Activated B cell treated with CpG ODN at 0.5 μM for 24 hours (primary cell): Measurements from ENCODE around the gene DISC1. TPM values are rescaled to one million over a fixed set of nuclear protein-coding genes. Genes with fewer than 3 reads are reported as not detected.

Experiments used
- ATAC-seq: fragments of 200-7000 bp; cut with Tn5 transposase; one replicate; pipeline ENCODE4 v1.10.0; 2021; ENCODE audit warnings: low read depth, mild to moderate bottlenecking, moderate library complexity
- CTCF ChIA-PET: fragments of 350-600 bp; sonication (Branson Sonifier 250); formaldehyde crosslinking; loops from one replicate; lab custom pipeline; 2021; ENCODE audit warnings: antibody characterized with exemption; lab: Charles Lee
- POLR2A ChIA-PET: fragments of 350-600 bp; sonication (Branson Sonifier 250); formaldehyde crosslinking; loops from one replicate; lab custom pipeline; 2021; ENCODE audit warnings: antibody characterized with exemption; lab: Charles Lee
- DNase-seq: peaks from one replicate; pipeline ENCODE4 v3.0.0; 2022
- H3K27ac Mint-ChIP-seq: one replicate; pipeline ENCODE4 v1.8.0; 2020; ENCODE audit warnings: mixed read lengths
- H3K27me3 Mint-ChIP-seq: one replicate; pipeline ENCODE4 v1.8.0; 2021; ENCODE audit warnings: mixed read lengths
- H3K36me3 Mint-ChIP-seq: one replicate; pipeline ENCODE4 v1.8.0; 2021; ENCODE audit warnings: low read depth, mixed read lengths
- H3K4me1 Mint-ChIP-seq: one replicate; pipeline ENCODE4 v1.8.0; 2021; ENCODE audit warnings: mixed read lengths
- H3K4me3 Mint-ChIP-seq: one replicate; pipeline ENCODE4 v1.8.0; 2020; ENCODE audit warnings: mild to moderate bottlenecking, mixed read lengths
- H3K9me3 Mint-ChIP-seq: one replicate; pipeline ENCODE4 v1.8.0; 2020; ENCODE audit warnings: mixed read lengths
- CTCF ChIP-seq: fragments of 200-600 bp; IDR thresholded peaks from one replicate; pipeline ENCODE4 v1.8.0; 2022; ENCODE audit warnings: antibody characterized with exemption, mild to moderate bottlenecking
- intact Hi-C: fragments of 100-400 bp; cut with micrococcal nuclease; formaldehyde crosslinking; loops from one replicate; pipeline ENCODE4 v1.15.1; 2024
- total RNA-seq: library from RNA; stranded (reverse); gene quantifications from 2 replicates; pipeline ENCODE4 v1.2.3, GENCODE V29; 2022

The DISC1 gene
- total RNA-seq, 1 donor from 2014 or later: 2.4 TPM

- H3K4me1 Mint-ChIP-seq: peaks cover 23% of the 10 kb centered on the region
- no peaks in the 10 kb centered on the region for H3K27me3 Mint-ChIP-seq
- CTCF ChIA-PET: no interaction called here
- no peak for ATAC-seq
- no peak overlapping the region for H3K4me3 Mint-ChIP-seq
- H3K27ac Mint-ChIP-seq: no peak overlapping the region
- H3K36me3 Mint-ChIP-seq: no peaks in the 10 kb centered on the region
- POLR2A ChIA-PET: no interaction called here
- TF ChIP-seq CTCF: no peak
- no peaks in the 10 kb centered on the region for H3K9me3 Mint-ChIP-seq
- intact Hi-C loops: loop anchor here (5.0 kb wide), 2 partner anchors 207 to 387 kb away; partner anchors contain the start of genes EGLN1 and GNPAT
- DNase-seq: no peak
Measured at GRCh38 chr1:231629132-231629531, 2.5 kb downstream of the DISC1 start.

- intact Hi-C loops: no loop called here
- Mint-ChIP-seq H3K9me3 (no peaks in the 10 kb centered on the region), H3K36me3 (no peaks in the 10 kb centered on the region), H3K4me1 (peaks cover 23% of the 10 kb centered on the region), H3K4me3 (no peak overlapping the region), H3K27me3 (no peaks in the 10 kb centered on the region), H3K27ac (no peak overlapping the region)
- ChIA-PET CTCF (no interaction called here), POLR2A (no interaction called here)
- DNase-seq (no peak), ATAC-seq (no peak)
- no peak for TF ChIP-seq CTCF
Measured at GRCh38 chr1:231630558-231631205, 4.1 kb downstream of the DISC1 start.

- CTCF ChIA-PET: no interaction called here
- POLR2A ChIA-PET: no interaction called here
- TF ChIP-seq CTCF: no peak
- no peak for ATAC-seq
- Mint-ChIP-seq H3K27ac (no peak overlapping the region), H3K27me3 (no peaks in the 10 kb centered on the region), H3K4me1 (peaks cover 15% of the 10 kb centered on the region), H3K9me3 (no peaks in the 10 kb centered on the region), H3K4me3 (no peak overlapping the region), H3K36me3 (no peaks in the 10 kb centered on the region)
- DNase-seq: no peak
- intact Hi-C loops: no loop called here
Measured at GRCh38 chr1:231631717-231632116, 5.1 kb downstream of the DISC1 start.

- H3K9me3 Mint-ChIP-seq: no peaks in the 10 kb centered on the region
- peaks cover 15% of the 10 kb centered on the region for H3K4me1 Mint-ChIP-seq
- H3K27me3 Mint-ChIP-seq: no peaks in the 10 kb centered on the region
- intact Hi-C loops: no loop called here
- ATAC-seq (no peak), DNase-seq (no peak)
- no peak overlapping the region for H3K4me3 Mint-ChIP-seq
- H3K27ac Mint-ChIP-seq: no peak overlapping the region
- ChIA-PET CTCF (no interaction called here), POLR2A (no interaction called here)
- no peaks in the 10 kb centered on the region for H3K36me3 Mint-ChIP-seq
- TF ChIP-seq CTCF: no peak
Measured at GRCh38 chr1:231632119-231632518, 5.5 kb downstream of the DISC1 start.

GRCh38 chr1:231634323-231635013 is 7.9 kb downstream of the DISC1 start:
- no peak overlapping the region for H3K4me3 Mint-ChIP-seq
- no peaks in the 10 kb centered on the region for H3K36me3 Mint-ChIP-seq
- H3K27ac Mint-ChIP-seq: no peak overlapping the region
- DNase-seq: no peak
- POLR2A ChIA-PET: no interaction called here
- no peak for TF ChIP-seq CTCF
- CTCF ChIA-PET: no interaction called here
- no peaks in the 10 kb centered on the region for H3K4me1 Mint-ChIP-seq
- ATAC-seq: no peak
- H3K9me3 Mint-ChIP-seq: no peaks in the 10 kb centered on the region
- intact Hi-C loops: no loop called here
- H3K27me3 Mint-ChIP-seq: no peaks in the 10 kb centered on the region
